Ovary (tissue), 3 donors: Measurements from ENCODE around the gene MAST4.

Experiments
- EP300 ChIP-seq: sonication (generic); formaldehyde crosslinking; IDR thresholded peaks from one replicate; pipeline ENCODE4 v1.6.1; 2017; ENCODE audit warnings: antibody characterized with exemption
- POLR2A ChIP-seq: fragments of 450-650 bp; IDR thresholded peaks from one replicate; pipeline ENCODE4 v1.6.1; 2017; ENCODE audit warnings: antibody characterized with exemption, mild to moderate bottlenecking, moderate library complexity
- TF ChIP-seq, protein P1 (sequence below), 3 donors: fragments of 450-650 bp in 2 of 3; fragments of 200-600 bp in 1 of 3; IDR thresholded peaks; one replicate each; pipeline versions ENCODE4 v1.5.1 to v1.8.0; 2016 to 2022; ENCODE audit warnings: antibody characterized with exemption in 3 of 3, mild to moderate bottlenecking in 1 of 3
- donor health status: DM: no; HTN: no; CAD: no.

DNA sequence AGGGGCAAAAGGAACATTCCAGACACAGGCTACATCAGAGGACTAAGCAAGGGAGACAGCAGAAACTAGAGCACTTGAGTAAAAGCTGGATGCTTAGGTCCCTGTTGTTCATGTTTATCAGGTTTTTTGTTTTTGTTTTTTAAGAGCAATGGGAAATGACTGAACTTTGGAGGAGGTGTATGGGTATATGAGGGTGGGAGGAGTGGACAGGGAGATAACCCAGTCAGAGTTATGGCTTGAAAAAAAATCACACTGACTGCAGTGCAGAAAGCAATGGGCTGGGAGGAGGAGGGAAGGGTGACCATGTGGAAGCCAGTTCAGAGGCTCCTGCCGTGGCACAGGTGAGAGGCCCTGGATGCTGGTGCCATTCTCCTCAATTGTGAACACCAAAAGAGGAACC is 522.8 kb downstream of the MAST4 start:
- TF ChIP-seq, protein P1, sequence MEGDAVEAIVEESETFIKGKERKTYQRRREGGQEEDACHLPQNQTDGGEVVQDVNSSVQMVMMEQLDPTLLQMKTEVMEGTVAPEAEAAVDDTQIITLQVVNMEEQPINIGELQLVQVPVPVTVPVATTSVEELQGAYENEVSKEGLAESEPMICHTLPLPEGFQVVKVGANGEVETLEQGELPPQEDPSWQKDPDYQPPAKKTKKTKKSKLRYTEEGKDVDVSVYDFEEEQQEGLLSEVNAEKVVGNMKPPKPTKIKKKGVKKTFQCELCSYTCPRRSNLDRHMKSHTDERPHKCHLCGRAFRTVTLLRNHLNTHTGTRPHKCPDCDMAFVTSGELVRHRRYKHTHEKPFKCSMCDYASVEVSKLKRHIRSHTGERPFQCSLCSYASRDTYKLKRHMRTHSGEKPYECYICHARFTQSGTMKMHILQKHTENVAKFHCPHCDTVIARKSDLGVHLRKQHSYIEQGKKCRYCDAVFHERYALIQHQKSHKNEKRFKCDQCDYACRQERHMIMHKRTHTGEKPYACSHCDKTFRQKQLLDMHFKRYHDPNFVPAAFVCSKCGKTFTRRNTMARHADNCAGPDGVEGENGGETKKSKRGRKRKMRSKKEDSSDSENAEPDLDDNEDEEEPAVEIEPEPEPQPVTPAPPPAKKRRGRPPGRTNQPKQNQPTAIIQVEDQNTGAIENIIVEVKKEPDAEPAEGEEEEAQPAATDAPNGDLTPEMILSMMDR (IDR thresholded peaks at IDR 0.05): no peak
- TF ChIP-seq POLR2A: no peak
- TF ChIP-seq EP300: no peak
